K562 (cell line): Measurements from ENCODE around the gene GTPBP2. TPM values are rescaled to one million over a fixed set of nuclear protein-coding genes. Genes with fewer than 3 reads are reported as not detected.

ENCODE experiments used
- ARID3B ChIP-seq: fragments of 250-450 bp; sonication (Bioruptor Pico); IDR thresholded peaks from 2 replicates; pipeline ENCODE4 v1.4.0; 2020; ENCODE audit warnings: borderline replicate concordance
- E2F1 ChIP-seq: sonication (generic); formaldehyde crosslinking; IDR thresholded peaks from 2 replicates; pipeline ENCODE4 v1.8.1; 2023; ENCODE audit warnings: mild to moderate bottlenecking, missing genetic modification reagents, moderate library complexity
- FOXK1 ChIP-seq: sonication (generic); formaldehyde crosslinking; IDR thresholded peaks from 2 replicates; pipeline ENCODE4 v1.8.0; 2022; ENCODE audit warnings: missing genetic modification reagents, mild to moderate bottlenecking, borderline replicate concordance
- GTF2B ChIP-seq: IDR thresholded peaks from 2 replicates; pipeline ENCODE4 v1.6.1; 2011; ENCODE audit not compliant: insufficient read length; ENCODE audit errors: extremely low read depth
- HDAC8 ChIP-seq: fragments of 450-650 bp; IDR thresholded peaks from 2 replicates; pipeline ENCODE4 v1.6.1; 2016; ENCODE audit warnings: mild to moderate bottlenecking, missing genetic modification characterization, moderate library complexity, missing compliant biosample characterization
- IRF9 ChIP-seq: fragments of 450-650 bp; IDR thresholded peaks from 2 replicates; pipeline ENCODE4 v1.6.1; 2016; ENCODE audit warnings: missing biosample characterization, missing genetic modification characterization
- NKRF ChIP-seq: fragments of 450-650 bp; IDR thresholded peaks from 2 replicates; pipeline ENCODE4 v1.6.1; 2016; ENCODE audit warnings: borderline replicate concordance
- SIX5 ChIP-seq, 2 experiments: IDR thresholded peaks; 2 replicates each; pipeline ENCODE4 v1.6.1; 2011; ENCODE audit warnings: low read length in 2 of 2, borderline replicate concordance in 1 of 2, low read depth in 1 of 2, mild to moderate bottlenecking in 1 of 2, moderate library complexity in 1 of 2; ENCODE audit not compliant: insufficient read depth in 1 of 2
- SMARCB1 ChIP-seq: IDR thresholded peaks from 2 replicates; pipeline ENCODE4 v1.6.1; 2011; ENCODE audit warnings: improper control_type of control experiment, low read depth; ENCODE audit not compliant: insufficient read length
- ZBTB26 ChIP-seq: fragments of 450-650 bp; formaldehyde crosslinking; IDR thresholded peaks from 2 replicates; pipeline ENCODE4 v1.4.0; 2022; ENCODE audit warnings: missing genetic modification characterization
- ZBTB7A ChIP-seq: IDR thresholded peaks from 2 replicates; pipeline ENCODE4 v1.6.1; 2011; ENCODE audit warnings: low read depth, mild to moderate bottlenecking, low read length, moderate library complexity, borderline replicate concordance; ENCODE audit not compliant: control insufficient read depth
- ZNF23 ChIP-seq: fragments of 250-450 bp; sonication (Bioruptor Pico); IDR thresholded peaks from 2 replicates; pipeline ENCODE4 v1.4.0; 2020; ENCODE audit warnings: mild to moderate bottlenecking
- ZNF717 ChIP-seq: fragments of 250-450 bp; sonication (Bioruptor Pico); IDR thresholded peaks from 2 replicates; pipeline ENCODE4 v1.5.0; 2021
- ZSCAN32 ChIP-seq: fragments of 450-650 bp; formaldehyde crosslinking; IDR thresholded peaks from 2 replicates; pipeline ENCODE4 v1.4.0; 2020; ENCODE audit warnings: mild to moderate bottlenecking, moderate library complexity
- polyA plus RNA-seq, 8 experiments: library from polyadenylated mRNA; depleted of rRNA in 4 of 8; stranded (reverse) in 5 of 8; unstranded in 3 of 8; fragments of >200 nt; fragmentation: Nextera tagmentation in 2 of 8; fragmentation: Illumina TruSeq in 1 of 8; extraction: Ambion mirVana in 2 of 8; extraction: Trizol in 1 of 8; gene quantifications; 2 replicates each; pipeline versions ENCODE4 v1.2.1 to v1.2.3, GENCODE V29; 2011 to 2014; ENCODE audit warnings: inconsistent platforms in 1 of 8, missing spikeins in 1 of 8
- total RNA-seq, 7 experiments: library from RNA; depleted of rRNA in 6 of 7; stranded (reverse); fragments of >200 nt in 6 of 7; fragmentation: Illumina TruSeq in 2 of 7; extraction: Trizol in 2 of 7; gene quantifications; 2 replicates each; pipeline versions ENCODE4 v1.2.1 to v1.2.3, GENCODE V29; 2011 to 2021; ENCODE audit warnings: low replicate concordance in 1 of 7

GTPBP2 gene
- total and polyA plus RNA-seq, 9 of the 15 experiments (the other 6 are each of a cell fraction or from before 2014, with no cell fraction given), result 48.4 to 196 (median 111) TPM

GRCh38 chr6:43629505-43630300, 639 bp upstream of the GTPBP2 start (continued):
- TF ChIP-seq ZSCAN32 (CRISPR knock-in tag) (peak; percentile 57), GTF2B (peak; percentile 76), IRF9 (tag) (peak; percentile 81; the same call in 1 of the 2 replicates), ZNF23 (CRISPR knock-in tag) (peak; percentile 65; the same call in 1 of the 2 replicates), SIX5 (IDR thresholded peaks at IDR 0.05; ENCODE audit: borderline replicate concordance in 1 of 2, insufficient read depth in 1 of 2, low read depth in 1 of 2, low read length in 2 of 2) (peak; percentile 40 to 46; a peak in 2 of 4 replicates), SMARCB1 (no peak), FOXK1 (CRISPR knock-in tag) (no peak), HDAC8 (tag) (peak; percentile 29; the same call in 1 of the 2 replicates), ZBTB7A (peak; percentile 80), ZBTB26 (CRISPR knock-in tag) (no peak; the same call in 1 of the 2 replicates), ARID3B (CRISPR knock-in tag) (no peak), ZNF717 (CRISPR knock-in tag) (peak; percentile 65; the same call in 1 of the 2 replicates), NKRF (peak; percentile 57; the same call in 1 of the 2 replicates), E2F1 (peak; percentile 51)
